ENCODE results near the gene ZNF541.
A peak's percentile ranks its signal among the peaks of the same experiment; 100 is the strongest.
"Not testable (repeated sequence)": the region's sequence is repeated elsewhere in the genome, so short reads cannot be mapped to it uniquely, and the experiment has no call there.

ZNF541 gene

DNA sequence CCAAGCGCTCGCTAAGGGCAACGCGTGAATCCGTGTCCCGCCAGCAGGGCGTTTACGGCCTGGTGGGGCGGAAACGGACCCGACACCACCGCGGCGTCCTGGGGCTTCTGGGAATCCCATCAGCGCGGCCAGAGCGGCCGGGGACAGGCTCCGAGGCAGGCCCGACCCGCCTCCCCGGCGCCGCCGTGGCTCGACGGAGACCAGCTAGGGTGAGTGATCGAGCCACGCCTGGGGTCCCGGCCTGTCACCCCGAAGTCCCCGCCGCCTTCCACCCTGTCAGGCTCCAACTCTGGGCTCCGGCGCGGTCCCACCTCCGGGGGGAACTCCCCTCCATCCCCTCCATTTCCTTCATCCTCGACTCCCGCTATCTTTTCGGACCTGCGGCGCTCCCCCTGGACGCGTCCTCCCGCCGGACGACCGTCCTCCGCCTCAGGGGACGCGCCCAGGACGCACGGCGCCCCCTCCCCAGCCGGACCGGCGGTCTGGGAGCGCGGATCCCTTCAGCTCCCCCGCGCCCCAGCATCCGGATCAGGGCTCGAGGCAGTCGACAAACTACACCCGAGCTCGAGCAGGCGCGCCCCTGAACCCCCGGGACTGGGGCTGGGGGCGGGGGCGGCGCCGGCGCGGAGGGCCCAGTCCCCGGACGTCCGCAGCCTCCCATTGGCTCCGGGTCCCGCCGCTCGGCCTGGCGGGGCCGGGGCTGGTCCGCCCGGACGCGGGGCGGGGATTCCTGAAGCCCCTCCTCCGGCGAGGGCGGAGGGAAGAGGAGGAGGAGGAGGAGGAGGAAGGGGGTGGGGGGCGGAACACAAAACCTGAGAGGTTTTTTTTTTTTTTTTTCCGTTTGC, 35.3 kb upstream of the ZNF541 start:
- ChIA-PET POLR2A (interaction anchor here (1.5 kb wide), 1 partner anchor 311 kb away, joined by 5 read pairs; no protein-coding TSS in a partner anchor), CTCF (interaction anchor here (1.2 to 1.8 kb wide), 2 partner anchors 93 to 171 kb away, joined by 3 to 5 read pairs; partner anchors contain the start of gene NAPA)
- DNase-seq (ENCODE audit: extremely low spot score), result peak; percentile 98
- TF ChIP-seq, protein P1, sequence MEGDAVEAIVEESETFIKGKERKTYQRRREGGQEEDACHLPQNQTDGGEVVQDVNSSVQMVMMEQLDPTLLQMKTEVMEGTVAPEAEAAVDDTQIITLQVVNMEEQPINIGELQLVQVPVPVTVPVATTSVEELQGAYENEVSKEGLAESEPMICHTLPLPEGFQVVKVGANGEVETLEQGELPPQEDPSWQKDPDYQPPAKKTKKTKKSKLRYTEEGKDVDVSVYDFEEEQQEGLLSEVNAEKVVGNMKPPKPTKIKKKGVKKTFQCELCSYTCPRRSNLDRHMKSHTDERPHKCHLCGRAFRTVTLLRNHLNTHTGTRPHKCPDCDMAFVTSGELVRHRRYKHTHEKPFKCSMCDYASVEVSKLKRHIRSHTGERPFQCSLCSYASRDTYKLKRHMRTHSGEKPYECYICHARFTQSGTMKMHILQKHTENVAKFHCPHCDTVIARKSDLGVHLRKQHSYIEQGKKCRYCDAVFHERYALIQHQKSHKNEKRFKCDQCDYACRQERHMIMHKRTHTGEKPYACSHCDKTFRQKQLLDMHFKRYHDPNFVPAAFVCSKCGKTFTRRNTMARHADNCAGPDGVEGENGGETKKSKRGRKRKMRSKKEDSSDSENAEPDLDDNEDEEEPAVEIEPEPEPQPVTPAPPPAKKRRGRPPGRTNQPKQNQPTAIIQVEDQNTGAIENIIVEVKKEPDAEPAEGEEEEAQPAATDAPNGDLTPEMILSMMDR (IDR thresholded peaks at IDR 0.05; ENCODE audit: control extremely low read depth, extremely low read depth, low read depth, missing control alignments), result peak; percentile 5

DNA sequence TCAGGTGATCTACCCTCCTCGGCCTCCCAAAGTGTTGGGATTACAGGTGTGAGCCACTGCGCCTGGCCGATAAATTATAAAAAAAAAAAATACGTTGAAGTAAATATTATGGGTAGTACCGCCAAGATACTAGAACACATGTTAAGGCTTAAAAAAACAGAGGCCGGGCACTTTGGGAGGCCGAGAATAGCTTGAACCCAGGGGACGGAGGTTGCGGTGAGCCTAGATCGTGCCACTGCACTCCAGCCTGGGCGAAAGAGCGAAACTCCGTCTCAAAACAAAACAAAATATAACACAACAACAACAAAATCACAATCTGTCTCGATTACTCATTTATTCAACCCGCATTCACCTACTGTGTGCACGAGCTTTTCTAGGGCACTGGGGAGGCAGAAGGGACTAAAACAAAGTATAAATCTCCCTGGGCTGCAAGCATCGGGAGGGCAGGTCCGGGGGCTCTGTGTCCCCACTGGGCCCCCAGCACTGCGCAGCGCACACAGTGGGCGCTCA, 34.7 kb upstream of the ZNF541 start:
- ChIA-PET POLR2A (interaction anchor here (1.5 kb wide), 1 partner anchor 310 kb away, joined by 5 read pairs; no protein-coding TSS in a partner anchor), CTCF (interaction anchor here (1.2 to 1.8 kb wide), 2 partner anchors 92 to 171 kb away, joined by 3 to 5 read pairs; partner anchors contain the start of gene NAPA)
- no peak for DNase-seq (ENCODE audit: extremely low spot score)
- TF ChIP-seq, protein P1 (IDR thresholded peaks at IDR 0.05; ENCODE audit: control extremely low read depth, extremely low read depth, low read depth, missing control alignments), result no peak

DNA sequence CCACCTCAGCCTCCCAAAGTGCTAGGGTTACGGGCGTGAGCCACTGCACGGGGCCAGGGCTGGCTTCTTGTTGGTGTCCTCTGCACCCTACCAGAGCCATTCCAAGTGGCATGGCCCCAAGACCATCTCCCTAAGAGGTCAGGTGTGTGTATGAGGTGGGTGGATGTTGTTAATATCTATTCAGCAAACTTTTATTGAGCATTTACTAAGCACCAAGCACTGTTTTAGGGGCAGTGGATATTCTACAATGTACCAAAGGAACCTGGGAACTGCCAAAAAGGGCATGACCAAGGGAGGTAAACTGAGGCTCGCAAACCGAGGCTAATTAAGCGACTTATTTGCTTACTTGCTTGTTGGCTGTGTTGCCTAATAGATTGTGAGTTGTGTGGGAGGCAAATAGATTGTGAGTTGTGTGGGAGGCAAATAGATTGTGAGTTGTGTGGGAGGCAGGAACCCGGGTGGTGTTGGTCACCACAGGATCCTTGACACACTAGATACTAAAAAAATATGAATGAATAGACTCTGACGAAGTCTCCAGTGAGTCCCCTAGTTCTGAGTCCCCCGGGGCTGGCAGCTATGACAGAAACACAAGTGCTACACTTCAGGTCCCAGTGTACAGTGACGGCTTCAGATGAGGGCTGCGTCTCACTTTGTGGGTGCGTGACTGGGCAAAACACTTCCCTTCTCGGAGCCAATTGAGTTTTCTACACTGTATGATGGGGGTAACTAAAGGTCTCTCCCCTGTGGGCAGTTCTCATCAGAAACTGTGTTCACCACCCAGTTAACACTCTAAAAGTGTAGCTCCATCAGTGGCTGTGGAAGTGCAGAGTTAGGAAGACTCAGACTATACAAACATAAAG, 31.0 kb upstream of the ZNF541 start:
- DNase-seq (ENCODE audit: extremely low spot score), result no peak
- POLR2A ChIA-PET, result no interaction called here
- CTCF ChIA-PET, result interaction anchor here (0.9 kb wide), 1 partner anchor 167 kb away, joined by 3 read pairs; no protein-coding TSS in a partner anchor
- TF ChIP-seq, protein P1 (IDR thresholded peaks at IDR 0.05; ENCODE audit: control extremely low read depth, extremely low read depth, low read depth, missing control alignments), result no peak

DNA sequence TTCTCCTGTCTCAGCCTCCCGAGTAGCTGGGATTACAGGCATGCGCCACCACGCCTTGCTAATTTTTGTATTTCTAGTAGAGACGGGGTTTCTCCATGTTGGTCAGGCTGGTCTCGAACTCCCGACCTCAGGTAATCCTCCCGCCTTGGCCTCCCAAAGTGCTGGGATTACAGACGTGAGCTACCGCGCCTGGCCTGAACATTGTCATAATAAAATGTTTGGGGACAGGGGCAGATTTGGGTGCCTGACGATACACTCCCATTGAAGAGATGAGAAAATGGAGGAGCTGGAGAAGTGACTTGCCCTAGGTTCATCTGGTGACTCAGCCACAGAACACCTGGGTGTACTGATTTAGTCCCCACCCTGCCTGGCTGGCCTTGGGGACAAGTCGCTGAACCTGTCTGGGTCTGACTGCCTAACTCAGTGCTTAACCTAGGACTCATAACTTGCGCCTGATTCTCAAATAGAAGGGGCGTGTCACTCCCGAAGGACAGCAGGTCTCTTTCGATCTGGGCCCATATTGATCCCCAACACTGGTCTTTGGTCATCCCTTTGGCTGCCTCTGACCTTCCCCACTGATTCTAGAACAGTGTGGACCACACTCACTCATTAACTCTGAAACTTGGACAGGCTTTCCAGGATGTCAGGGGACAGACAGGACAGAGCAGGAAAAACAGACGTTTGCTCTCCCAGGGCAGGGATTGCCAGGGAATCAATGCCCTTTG, 28.4 kb upstream of the ZNF541 start:
- POLR2A ChIA-PET, result interaction anchor here (0.6 to 1.0 kb wide), 2 partner anchors 9 to 96 kb away, joined by 4 to 5 read pairs; no protein-coding TSS in a partner anchor
- no peak for DNase-seq (ENCODE audit: extremely low spot score)
- CTCF ChIA-PET, result interaction anchor here (1.0 to 3.4 kb wide), 5 partner anchors 9 to 329 kb away, joined by 3 to 18 read pairs (median 3); partner anchors contain the start of genes DHX34 and NAPA
- TF ChIP-seq, protein P1 (IDR thresholded peaks at IDR 0.05; ENCODE audit: control extremely low read depth, extremely low read depth, low read depth, missing control alignments), result no peak

DNA sequence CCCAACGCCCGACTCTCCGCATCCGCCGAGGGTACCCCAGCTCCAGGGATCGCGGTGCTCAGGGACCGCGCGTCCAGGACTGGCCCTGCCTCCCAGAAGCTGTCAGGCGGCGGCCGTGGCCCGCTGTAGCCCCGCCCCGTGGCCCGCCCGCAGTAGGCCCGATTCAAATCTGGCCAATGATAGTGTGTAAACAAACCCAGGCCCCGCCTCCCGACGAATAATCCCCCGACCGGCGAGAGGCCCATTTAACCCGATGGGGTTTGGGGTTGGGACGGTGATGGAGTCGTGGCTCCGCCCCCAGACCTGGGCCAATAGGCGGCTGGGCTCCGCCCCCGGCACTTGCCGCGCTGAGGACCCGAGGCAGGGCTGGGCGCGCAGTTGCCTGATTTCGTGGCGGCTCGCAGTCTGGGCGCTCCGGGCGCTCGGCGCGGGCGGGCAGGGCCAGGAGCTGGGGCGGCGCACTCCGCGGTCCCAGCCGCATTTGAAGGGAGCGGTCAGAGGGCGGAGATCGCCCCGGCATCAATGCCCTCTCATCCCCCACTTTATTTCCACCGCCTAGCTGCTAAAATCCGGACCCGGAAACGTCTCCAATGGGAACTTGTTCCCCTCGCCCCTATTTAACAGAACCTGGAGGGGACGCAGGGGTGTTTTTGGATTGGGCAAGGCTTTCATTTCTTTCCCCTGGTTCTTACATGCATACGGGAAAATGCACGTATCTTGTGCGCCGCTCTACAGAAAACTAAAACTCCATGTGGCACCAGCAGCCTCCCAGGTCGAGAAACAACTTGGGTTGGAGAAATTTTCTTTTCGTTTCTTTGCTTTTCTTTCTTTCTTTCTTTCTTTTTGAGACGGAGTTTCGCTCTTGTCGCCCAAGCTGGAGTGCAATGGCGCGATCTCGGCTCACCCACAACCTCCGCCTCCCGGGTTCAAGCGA, 27.6 kb upstream of the ZNF541 start:
- TF ChIP-seq, protein P1 (IDR thresholded peaks at IDR 0.05; ENCODE audit: control extremely low read depth, extremely low read depth, low read depth, missing control alignments), result no peak
- CTCF ChIA-PET, result interaction anchor here (0.9 to 3.4 kb wide), 6 partner anchors 10 to 164 kb away, joined by 3 to 18 read pairs (median 4); partner anchors contain the start of gene NAPA
- DNase-seq (ENCODE audit: extremely low spot score), result peak; percentile 100
- POLR2A ChIA-PET, result interaction anchor here (0.6 to 1.0 kb wide), 2 partner anchors 10 to 96 kb away, joined by 4 to 5 read pairs; no protein-coding TSS in a partner anchor

DNA sequence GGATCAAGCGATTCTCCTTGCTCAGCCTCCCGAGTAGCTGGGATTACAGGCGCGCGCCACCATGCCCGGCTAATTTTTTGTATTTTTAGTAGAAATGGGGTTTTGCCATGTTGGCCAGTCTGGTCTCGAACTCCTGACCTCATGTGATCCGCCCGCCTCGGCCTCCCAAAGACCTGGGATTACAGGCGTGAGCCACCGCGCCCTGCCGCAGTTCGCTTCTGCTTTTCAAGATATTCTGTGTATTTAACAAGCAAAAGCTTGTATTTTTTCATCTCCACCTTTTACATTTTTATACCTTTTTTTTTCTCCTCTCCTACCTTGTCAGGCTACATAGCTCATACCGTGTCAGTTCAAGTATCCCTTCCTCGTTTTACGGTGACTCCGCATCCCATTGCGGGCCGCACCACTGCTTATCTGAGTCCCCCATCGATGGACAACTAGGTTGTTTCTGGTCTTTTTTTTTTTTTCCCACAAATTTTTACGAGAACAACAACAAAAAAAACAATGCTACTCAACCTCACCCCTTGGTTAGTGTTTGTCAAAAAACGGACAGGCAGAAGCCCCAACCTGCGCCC, 26.8 kb upstream of the ZNF541 start:
- not testable (repeated sequence) for DNase-seq (ENCODE audit: extremely low spot score)
- ChIA-PET POLR2A (interaction anchor here (1.0 kb wide), 1 partner anchor 11 kb away, joined by 5 read pairs; no protein-coding TSS in a partner anchor), CTCF (interaction anchor here (0.6 to 3.4 kb wide), 7 partner anchors 11 to 163 kb away, joined by 3 to 18 read pairs (median 4); no protein-coding TSS in a partner anchor)
